Keratinocyte (primary cell): ENCODE measurements around the gene SPDYE4. TPM values are rescaled to one million over a fixed set of nuclear protein-coding genes. Genes with fewer than 3 reads are reported as not detected.

Experiments
- DNase-seq: peaks from one replicate; pipeline ENCODE4 v3.0.0-alpha.2; 2011; ENCODE audit warnings: low read depth, missing footprints, low spot score
- FAIRE-seq: peaks from 2 replicates; lab custom pipeline; 2011; peaks lifted over from hg19 to GRCh38; lab: Jason Lieb, UNC
- H2AFZ ChIP-seq: 2 replicates; pipeline ENCODE4 v1.6.0; 2012; ENCODE audit warnings: low read length, control low read depth, inconsistent platforms; ENCODE audit not compliant: control insufficient read depth
- H3K27ac ChIP-seq: 2 replicates; pipeline ENCODE4 v1.5.1; 2011; ENCODE audit warnings: low read length; ENCODE audit not compliant: control insufficient read depth, insufficient read depth
- H3K27me3 ChIP-seq: 3 replicates; pipeline ENCODE4 v1.6.0; 2011; ENCODE audit warnings: low read length; ENCODE audit not compliant: control insufficient read depth, insufficient read depth; ENCODE audit errors: extremely low read depth
- H3K36me3 ChIP-seq, 2 experiments: 2 replicates in 1 of 2; 3 replicates in 1 of 2; pipeline ENCODE4 v1.5.1; 2011; ENCODE audit warnings: low read length in 2 of 2, mild to moderate bottlenecking in 1 of 2; ENCODE audit not compliant: control insufficient read depth in 2 of 2, insufficient read depth in 2 of 2; ENCODE audit errors: extremely low read depth in 1 of 2
- H3K4me1 ChIP-seq: 3 replicates; pipeline ENCODE4 v1.5.1; 2011; ENCODE audit warnings: low read length; ENCODE audit not compliant: control insufficient read depth, insufficient read depth; ENCODE audit errors: extremely low read depth
- H3K4me2 ChIP-seq: 3 replicates; pipeline ENCODE4 v1.6.0; 2011; ENCODE audit warnings: low read depth, low read length; ENCODE audit not compliant: control insufficient read depth, insufficient read depth; ENCODE audit errors: extremely low read depth
- H3K4me3 ChIP-seq, 3 experiments: fragments of 200-600 bp in 1 of 3; sonication (generic) in 1 of 3; 2 replicates in 2 of 3; 3 replicates in 1 of 3; pipeline ENCODE4 v1.5.1; 2011 to 2016; ENCODE audit warnings: low read length in 3 of 3, mild to moderate bottlenecking in 3 of 3, control low read depth in 2 of 3, inconsistent platforms in 1 of 3, low read depth in 1 of 3, mixed read lengths in 1 of 3, mixed run types in 1 of 3, moderate library complexity in 1 of 3; ENCODE audit not compliant: control insufficient read depth in 2 of 3, insufficient read depth in 2 of 3; ENCODE audit errors: extremely low read depth in 1 of 3
- H3K79me2 ChIP-seq: 2 replicates; pipeline ENCODE4 v1.6.0; 2012; ENCODE audit warnings: low read length; ENCODE audit not compliant: control insufficient read depth, insufficient read depth
- H3K9ac ChIP-seq: 3 replicates; pipeline ENCODE4 v1.6.0; 2011; ENCODE audit warnings: low read length; ENCODE audit not compliant: control insufficient read depth, insufficient read depth; ENCODE audit errors: extremely low read depth
- H3K9me1 ChIP-seq: 3 replicates; pipeline ENCODE4 v1.6.0; 2011; ENCODE audit warnings: low read length; ENCODE audit not compliant: control insufficient read depth, insufficient read depth; ENCODE audit errors: extremely low read depth
- H3K9me3 ChIP-seq: 2 replicates; pipeline ENCODE4 v1.5.1; 2012; ENCODE audit warnings: low read depth, low read length; ENCODE audit not compliant: control insufficient read depth
- H4K20me1 ChIP-seq: 3 replicates; pipeline ENCODE4 v1.6.0; 2011; ENCODE audit warnings: low read length; ENCODE audit not compliant: control insufficient read depth, insufficient read depth; ENCODE audit errors: extremely low read depth
- CTCF ChIP-seq, 3 experiments: IDR thresholded peaks in 1 of 3; conservative IDR thresholded peaks in 1 of 3; optimal IDR thresholded peaks in 1 of 3; 2 replicates in 2 of 3; 3 replicates in 1 of 3; pipeline versions ENCODE3 to v1.5.1; 2011; ENCODE audit warnings: low read length in 3 of 3, mild to moderate bottlenecking in 3 of 3, moderate library complexity in 2 of 3, control low read depth in 1 of 3, inconsistent platforms in 1 of 3; ENCODE audit not compliant: insufficient read depth in 2 of 3; ENCODE audit errors: extremely low read depth in 1 of 3
- EZH2 ChIP-seq: IDR thresholded peaks from one replicate; pipeline ENCODE4 v1.6.1; 2012; ENCODE audit warnings: inconsistent platforms, mild to moderate bottlenecking, low read length, moderate library complexity
- dilution Hi-C: fragments of 300-500 bp; cut with MboI; formaldehyde crosslinking; loops from one replicate; pipeline ENCODE4 v1.7.0; 2020; ENCODE audit warnings: low sequenced_read_pairs; ENCODE audit not compliant: extremely low pct_ligation_motif_present
- polyA plus RNA-seq, 5 experiments: library from polyadenylated mRNA; depleted of rRNA in 3 of 5; stranded (reverse) in 3 of 5; stranded (forward) in 1 of 5; unstranded in 1 of 5; fragments of >200 nt; gene quantifications; 1 replicate in 1 of 5; 2 replicates in 3 of 5; 3 replicates in 1 of 5; pipeline versions ENCODE4 v1.2.1 to v1.2.3, GENCODE V29; 2011 to 2012; ENCODE audit warnings: missing spikeins in 2 of 5, low read depth in 1 of 5, low replicate concordance in 1 of 5

Gene SPDYE4
- polyA plus RNA-seq, 1 donor (not counting 4 experiments of a cell fraction or from before 2014, with no cell fraction given), result not detected

DNA sequence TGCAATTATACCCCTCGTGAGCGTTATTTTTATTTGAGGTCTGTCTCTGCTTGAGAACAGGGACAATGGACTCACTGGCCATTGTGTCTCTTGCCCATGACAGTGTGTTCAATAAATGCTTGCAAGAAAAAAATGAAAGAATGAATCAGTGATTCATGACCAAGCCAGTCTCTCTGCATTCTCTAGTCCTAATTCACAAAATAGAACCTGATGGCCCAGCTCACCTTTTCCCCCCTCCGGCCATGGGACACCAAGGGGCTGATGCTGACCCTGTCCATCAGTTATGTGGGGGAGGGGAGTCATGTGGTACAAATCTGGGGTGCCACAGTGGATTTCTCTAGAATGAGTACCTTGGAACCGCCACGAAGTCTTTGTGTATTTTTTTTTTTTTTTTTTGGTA lies 51.9 kb downstream of the SPDYE4 start:
- Histone ChIP-seq H3K4me1 (no peaks in the 10 kb centered on the region), H3K4me3 (no peak overlapping the region), H3K4me2 (no peak overlapping the region), H2AFZ (no peak overlapping the region), H4K20me1 (no peaks in the 10 kb centered on the region), H3K9me3 (no peaks in the 10 kb centered on the region), H3K27ac (no peak overlapping the region), H3K36me3 (no peaks in the 10 kb centered on the region), H3K9me1 (no peaks in the 10 kb centered on the region), H3K9ac (no peak overlapping the region), H3K27me3 (peaks cover 7% of the 10 kb centered on the region), H3K79me2 (no peaks in the 10 kb centered on the region)
- no peak for TF ChIP-seq EZH2
- TF ChIP-seq CTCF (optimal IDR thresholded peaks at IDR 0.05 in 1 of 3, IDR thresholded peaks at IDR 0.05 in 1 of 3, conservative IDR thresholded peaks at IDR 0.05 in 1 of 3; ENCODE audit: extremely low read depth in 1 of 3, insufficient read depth in 2 of 3, low read length in 3 of 3), result no peak
- no peak for DNase-seq
- no peak for FAIRE-seq
- dilution Hi-C loops, result no loop called here

DNA sequence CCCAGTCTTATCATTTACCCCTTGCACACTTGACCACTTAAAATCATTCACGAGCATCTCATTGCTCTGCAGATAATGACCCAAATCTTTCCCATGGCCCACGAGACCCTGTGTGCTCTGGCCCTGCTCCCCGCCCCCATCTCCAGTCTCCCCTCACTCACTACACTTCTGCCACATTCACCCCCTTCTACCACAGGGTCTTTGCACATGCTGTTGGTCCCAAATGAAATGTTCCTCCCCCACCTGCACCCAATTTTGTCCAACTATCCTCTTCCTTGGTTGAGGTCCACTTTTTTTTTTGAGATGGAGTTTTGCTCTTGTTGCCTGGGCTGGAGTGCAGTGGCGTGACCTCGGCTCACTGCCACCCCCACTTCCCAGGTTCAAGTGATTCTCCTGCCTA lies 52.9 kb downstream of the SPDYE4 start:
- Histone ChIP-seq H3K4me1 (no peaks in the 10 kb centered on the region), H3K9me1 (no peaks in the 10 kb centered on the region), H3K36me3 (no peaks in the 10 kb centered on the region), H3K27ac (no peak overlapping the region), H3K9ac (no peak overlapping the region), H4K20me1 (no peaks in the 10 kb centered on the region), H3K4me2 (no peak overlapping the region), H3K4me3 (no peak overlapping the region), H3K9me3 (no peaks in the 10 kb centered on the region), H3K79me2 (no peaks in the 10 kb centered on the region), H2AFZ (no peak overlapping the region), H3K27me3 (peaks cover 10% of the 10 kb centered on the region)
- no peak for DNase-seq
- FAIRE-seq, result no peak
- TF ChIP-seq EZH2 (no peak), CTCF (optimal IDR thresholded peaks at IDR 0.05 in 1 of 3, IDR thresholded peaks at IDR 0.05 in 1 of 3, conservative IDR thresholded peaks at IDR 0.05 in 1 of 3; ENCODE audit: extremely low read depth in 1 of 3, insufficient read depth in 2 of 3, low read length in 3 of 3) (no peak)
- dilution Hi-C loops, result no loop called here
